Left kidney (tissue), 2 donors: ENCODE data around the gene TMEM61. TPM values are rescaled to one million over a fixed set of nuclear protein-coding genes. Genes with fewer than 3 reads are reported as not detected.

Experiments
- DNase-seq: peaks from one replicate; pipeline ENCODE4 v3.0.0-alpha.2; 2013
- polyA plus RNA-seq: library from polyadenylated mRNA; unstranded; fragments of 120-200 nt; gene quantifications from one replicate; pipeline ENCODE4 v1.2.1, GENCODE V29; 2013; ENCODE audit not compliant: insufficient read length

TMEM61 gene
- polyA plus RNA-seq, 1 donor, result 0.83 TPM

DNA sequence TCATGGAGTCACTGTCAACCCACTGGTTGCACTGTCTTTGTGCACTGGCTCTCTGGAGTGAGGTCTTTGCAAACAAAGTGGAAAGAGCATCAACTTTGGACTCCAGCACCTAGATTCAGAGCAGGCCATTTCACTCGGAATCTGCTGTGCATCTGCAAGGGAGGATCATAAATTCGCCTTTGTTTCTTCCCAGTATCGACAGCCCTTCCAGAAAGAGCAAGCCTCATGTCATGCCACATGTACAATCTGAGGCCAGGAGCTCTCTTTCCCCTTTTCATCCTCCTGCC lies 58.1 kb downstream of the TMEM61 start:
- no peak for DNase-seq

DNA sequence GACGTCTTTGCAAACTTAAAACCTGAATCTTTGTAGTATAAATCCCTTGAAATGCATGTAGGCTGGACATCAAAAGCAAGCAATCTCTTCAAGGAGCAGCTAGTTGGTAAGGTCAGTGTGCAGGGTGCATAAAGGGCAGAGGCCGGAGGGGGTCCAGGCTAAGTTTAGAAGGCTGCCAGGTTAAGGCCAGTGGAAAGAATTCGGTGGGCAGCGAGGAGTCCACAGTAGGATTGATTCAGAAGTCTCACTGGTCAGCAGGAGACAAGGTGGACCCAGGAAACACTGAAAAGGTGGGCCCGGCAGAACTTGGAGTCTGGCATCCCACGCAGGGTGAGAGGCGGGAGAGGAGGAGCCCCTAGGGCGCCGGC lies 58.5 kb downstream of the TMEM61 start:
- DNase-seq, result no peak

DNA sequence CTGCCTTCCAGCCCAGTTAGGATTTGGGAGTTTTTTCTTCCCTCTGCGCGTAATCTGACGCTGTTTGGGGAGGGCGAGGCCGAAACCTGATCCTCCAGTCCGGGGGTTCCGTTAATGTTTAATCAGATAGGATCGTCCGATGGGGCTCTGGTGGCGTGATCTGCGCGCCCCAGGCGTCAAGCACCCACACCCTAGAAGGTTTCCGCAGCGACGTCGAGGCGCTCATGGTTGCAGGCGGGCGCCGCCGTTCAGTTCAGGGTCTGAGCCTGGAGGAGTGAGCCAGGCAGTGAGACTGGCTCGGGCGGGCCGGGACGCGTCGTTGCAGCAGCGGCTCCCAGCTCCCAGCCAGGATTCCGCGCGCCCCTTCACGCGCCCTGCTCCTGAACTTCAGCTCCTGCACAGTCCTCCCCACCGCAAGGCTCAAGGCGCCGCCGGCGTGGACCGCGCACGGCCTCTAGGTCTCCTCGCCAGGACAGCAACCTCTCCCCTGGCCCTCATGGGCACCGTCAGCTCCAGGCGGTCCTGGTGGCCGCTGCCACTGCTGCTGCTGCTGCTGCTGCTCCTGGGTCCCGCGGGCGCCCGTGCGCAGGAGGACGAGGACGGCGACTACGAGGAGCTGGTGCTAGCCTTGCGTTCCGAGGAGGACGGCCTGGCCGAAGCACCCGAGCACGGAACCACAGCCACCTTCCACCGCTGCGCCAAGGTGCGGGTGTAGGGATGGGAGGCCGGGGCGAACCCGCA lies 59.1 kb downstream of the TMEM61 start, which contains the start of gene PCSK9:
PCSK9 (plus strand) TSS at position 207 of the 741 bp plus-strand sequence; CDS start at position 497, 290 bp downstream.
- peak; percentile 50 for DNase-seq

DNA sequence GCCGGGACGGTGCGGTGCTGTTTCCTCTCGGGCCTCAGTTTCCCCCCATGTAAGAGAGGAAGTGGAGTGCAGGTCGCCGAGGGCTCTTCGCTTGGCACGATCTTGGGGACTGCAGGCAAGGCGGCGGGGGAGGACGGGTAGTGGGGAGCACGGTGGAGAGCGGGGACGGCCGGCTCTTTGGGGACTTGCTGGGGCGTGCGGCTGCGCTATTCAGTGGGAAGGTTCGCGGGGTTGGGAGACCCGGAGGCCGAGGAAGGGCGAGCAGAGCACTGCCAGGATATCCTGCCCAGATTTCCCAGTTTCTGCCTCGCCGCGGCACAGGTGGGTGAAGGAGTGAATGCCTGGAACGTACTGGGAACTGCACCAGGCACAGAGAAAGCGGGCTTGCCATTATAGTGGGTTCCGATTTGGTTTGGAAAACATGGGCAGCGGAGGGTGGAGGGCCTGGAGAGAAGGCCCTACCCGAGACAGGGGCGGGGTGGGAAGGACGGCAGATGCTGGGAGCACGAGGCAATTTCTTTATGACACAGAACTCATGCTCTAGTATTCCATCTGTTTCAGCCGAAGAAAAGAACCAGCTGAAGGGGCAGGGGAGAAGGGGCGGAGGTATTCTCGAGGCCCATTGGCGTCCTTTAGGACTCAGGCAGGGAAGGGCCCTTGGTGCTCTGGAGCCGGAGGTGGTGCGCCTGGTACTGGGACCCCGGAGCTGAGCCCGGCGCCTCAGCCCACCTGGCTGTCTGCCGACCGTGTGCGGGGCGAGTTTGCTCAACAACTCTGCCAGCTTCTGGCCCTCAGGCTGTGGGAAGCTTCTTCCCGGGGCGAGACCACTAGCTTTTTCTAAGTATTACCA lies 59.9 kb downstream of the TMEM61 start:
- no peak for DNase-seq

DNA sequence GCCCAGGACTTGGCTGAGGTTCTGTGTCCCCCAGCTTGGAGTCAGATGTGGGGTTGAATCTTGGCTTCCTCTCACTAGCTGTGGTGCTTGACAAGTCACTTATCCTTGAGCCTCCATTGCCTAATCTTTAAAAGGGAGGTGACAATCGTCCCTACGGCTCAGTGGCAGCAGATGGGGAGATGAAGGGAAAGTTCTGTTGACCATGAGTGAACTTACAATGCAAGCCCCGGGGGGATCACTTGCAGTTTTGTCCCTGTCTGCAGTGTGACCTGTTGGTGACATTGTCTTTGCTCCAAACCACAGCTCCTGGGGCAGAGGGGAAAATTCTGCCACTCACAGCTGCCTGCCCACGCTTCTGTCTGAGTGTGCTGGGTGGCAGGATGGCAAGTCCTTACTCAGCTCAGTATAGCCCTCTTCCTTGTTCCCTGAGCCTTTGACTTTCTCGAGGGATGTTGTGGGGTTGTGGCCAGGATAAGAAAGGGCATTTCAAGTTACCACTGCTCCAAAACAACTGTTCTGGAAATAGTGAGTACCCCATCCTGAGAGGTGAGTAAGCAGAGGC lies 60.6 kb downstream of the TMEM61 start:
- no peak for DNase-seq

DNA sequence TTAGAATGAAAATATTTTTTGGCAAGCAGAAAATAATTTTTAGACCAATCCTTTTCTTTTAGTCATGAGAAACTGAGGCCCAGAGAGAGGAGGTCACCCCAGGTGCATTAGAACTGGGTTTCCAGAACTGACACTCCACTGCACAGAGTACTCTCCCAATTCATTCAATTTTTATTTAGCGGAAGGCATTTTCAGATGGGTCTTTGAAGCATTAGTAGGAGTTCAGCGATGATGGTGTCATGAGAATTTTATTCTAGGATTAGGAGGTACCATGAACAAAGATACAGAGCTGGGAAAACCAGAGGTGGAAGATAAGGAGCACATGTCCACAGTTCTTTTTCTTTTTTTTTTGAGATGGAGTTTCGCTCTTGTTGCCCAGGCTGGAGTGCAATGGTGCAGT lies 61.2 kb downstream of the TMEM61 start:
- no peak for DNase-seq

Other genes with a start within 250 kb of the TMEM61 start
- gene PARS2, start 216.1 kb upstream of the TMEM61 start, polyA plus RNA-seq, result 9.4 TPM
- gene TTC22, start 179.3 kb upstream of the TMEM61 start, polyA plus RNA-seq, result 7.3 TPM
- 63.6 TPM for gene DHCR24, start 93.4 kb upstream of the TMEM61 start, polyA plus RNA-seq
- 4.1 TPM for gene BSND, start 18.3 kb downstream of the TMEM61 start, polyA plus RNA-seq
- gene PCSK9, start 58.9 kb downstream of the TMEM61 start, polyA plus RNA-seq, result 0.95 TPM
- 70.2 TPM for gene USP24, start 234.7 kb downstream of the TMEM61 start, polyA plus RNA-seq